ENCODE measurements around the gene RIN3.
"Not testable (repeated sequence)": the region's sequence is repeated elsewhere in the genome, so short reads cannot be mapped to it uniquely, and the experiment has no call there.

RIN3 gene

GRCh38 chr14:92531106-92531873 is 17.7 kb downstream of the RIN3 start:
- TF ChIP-seq, protein P1, sequence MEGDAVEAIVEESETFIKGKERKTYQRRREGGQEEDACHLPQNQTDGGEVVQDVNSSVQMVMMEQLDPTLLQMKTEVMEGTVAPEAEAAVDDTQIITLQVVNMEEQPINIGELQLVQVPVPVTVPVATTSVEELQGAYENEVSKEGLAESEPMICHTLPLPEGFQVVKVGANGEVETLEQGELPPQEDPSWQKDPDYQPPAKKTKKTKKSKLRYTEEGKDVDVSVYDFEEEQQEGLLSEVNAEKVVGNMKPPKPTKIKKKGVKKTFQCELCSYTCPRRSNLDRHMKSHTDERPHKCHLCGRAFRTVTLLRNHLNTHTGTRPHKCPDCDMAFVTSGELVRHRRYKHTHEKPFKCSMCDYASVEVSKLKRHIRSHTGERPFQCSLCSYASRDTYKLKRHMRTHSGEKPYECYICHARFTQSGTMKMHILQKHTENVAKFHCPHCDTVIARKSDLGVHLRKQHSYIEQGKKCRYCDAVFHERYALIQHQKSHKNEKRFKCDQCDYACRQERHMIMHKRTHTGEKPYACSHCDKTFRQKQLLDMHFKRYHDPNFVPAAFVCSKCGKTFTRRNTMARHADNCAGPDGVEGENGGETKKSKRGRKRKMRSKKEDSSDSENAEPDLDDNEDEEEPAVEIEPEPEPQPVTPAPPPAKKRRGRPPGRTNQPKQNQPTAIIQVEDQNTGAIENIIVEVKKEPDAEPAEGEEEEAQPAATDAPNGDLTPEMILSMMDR (IDR thresholded peaks at IDR 0.05; ENCODE audit: low read depth, low read length) = no peak
- no peak for DNase-seq (ENCODE audit: low read depth, low spot score)
- H3K4me3 ChIP-seq (ENCODE audit: low read depth, low read length) = no peak overlapping the region
- in situ Hi-C loops (cut with HindIII; ENCODE audit: low sequenced_read_pairs) = no loop called here

- in situ Hi-C loops (cut with HindIII; ENCODE audit: low sequenced_read_pairs) = no loop called here
- no peak overlapping the region for H3K4me3 ChIP-seq (ENCODE audit: low read depth, low read length)
- no peak for DNase-seq (ENCODE audit: low read depth, low spot score)
- TF ChIP-seq, protein P1 (IDR thresholded peaks at IDR 0.05; ENCODE audit: low read depth, low read length) = no peak
These were observed 19.0 kb downstream of the RIN3 start for GRCh38 chr14:92532490-92533163.

DNA sequence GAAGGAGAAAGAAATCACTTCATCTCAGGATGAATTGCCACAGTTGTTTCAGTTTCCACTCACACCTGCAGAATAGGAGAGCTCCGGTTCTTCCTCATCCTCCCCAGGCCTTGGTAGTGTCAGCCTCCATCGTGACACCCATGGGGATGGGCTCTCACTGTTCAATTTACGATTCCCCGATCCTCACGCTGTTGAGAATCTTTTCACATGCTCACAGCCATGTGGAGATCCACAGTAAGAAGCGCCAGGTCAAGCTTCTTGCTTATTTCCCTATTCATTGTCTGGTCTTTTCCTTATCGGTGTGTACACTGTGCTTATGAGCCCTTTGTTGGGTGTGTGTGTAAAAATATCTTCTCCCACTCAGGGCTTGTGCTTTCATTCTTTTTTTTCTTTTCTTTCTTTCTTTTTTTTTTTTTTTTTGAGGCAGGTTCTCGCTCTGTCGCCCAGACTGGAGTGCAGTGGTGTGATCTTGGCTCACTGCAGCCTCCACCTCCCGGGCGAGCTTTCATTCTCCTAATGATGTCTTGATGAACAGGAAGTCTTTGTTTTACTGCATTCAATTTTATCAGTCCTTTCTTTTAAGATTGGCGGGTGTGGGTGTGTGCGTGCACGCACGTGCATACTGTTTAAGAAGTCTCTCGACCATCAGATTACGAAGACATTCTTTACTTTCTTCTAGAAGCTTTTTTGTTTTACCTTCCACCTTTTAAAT is 21.5 kb downstream of the RIN3 start:
- in situ Hi-C loops (cut with HindIII; ENCODE audit: low sequenced_read_pairs) = no loop called here
- H3K4me3 ChIP-seq (ENCODE audit: low read depth, low read length) = no peak overlapping the region
- DNase-seq (ENCODE audit: low read depth, low spot score) = no peak
- TF ChIP-seq, protein P1 (IDR thresholded peaks at IDR 0.05; ENCODE audit: low read depth, low read length) = no peak

- in situ Hi-C loops (cut with HindIII; ENCODE audit: low sequenced_read_pairs); H3K4me3 ChIP-seq (ENCODE audit: low read depth, low read length): not testable (repeated sequence)
- peak; percentile 60 for DNase-seq (ENCODE audit: low read depth, low spot score)
These were observed 22.6 kb downstream of the RIN3 start for GRCh38 chr14:92536231-92536630.

DNA sequence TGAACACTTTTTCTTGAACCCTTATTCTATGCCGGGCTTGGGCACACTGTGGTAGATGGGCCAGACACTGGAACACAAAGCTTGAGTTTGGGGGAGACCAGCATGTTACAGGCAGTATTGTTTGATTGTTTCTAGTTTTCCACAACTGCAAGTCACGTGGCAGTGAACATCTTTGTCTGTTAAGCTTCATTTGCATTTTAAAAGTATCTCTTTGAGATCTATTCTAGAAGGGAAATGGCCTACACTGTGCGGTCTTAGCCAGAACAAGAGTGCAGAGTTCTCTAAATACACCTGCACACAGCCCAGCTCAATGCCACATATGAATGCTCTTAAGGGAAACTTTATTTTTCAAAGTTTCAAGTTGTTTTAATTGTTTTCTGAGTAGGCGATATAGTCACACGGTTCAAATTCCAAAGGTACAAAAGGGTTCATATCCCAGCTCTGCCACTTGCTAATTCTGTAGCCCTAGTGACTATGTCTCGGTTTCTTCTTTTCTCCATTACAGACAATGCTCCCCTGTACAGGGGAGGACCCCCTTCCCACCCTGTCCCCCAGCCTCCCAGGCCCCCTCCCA is 24.9 kb downstream of the RIN3 start:
- in situ Hi-C loops (cut with HindIII; ENCODE audit: low sequenced_read_pairs) = no loop called here
- no peak overlapping the region for H3K4me3 ChIP-seq (ENCODE audit: low read depth, low read length)
- DNase-seq (ENCODE audit: low read depth, low spot score) = no peak
- TF ChIP-seq, protein P1 (IDR thresholded peaks at IDR 0.05; ENCODE audit: low read depth, low read length) = no peak

DNA sequence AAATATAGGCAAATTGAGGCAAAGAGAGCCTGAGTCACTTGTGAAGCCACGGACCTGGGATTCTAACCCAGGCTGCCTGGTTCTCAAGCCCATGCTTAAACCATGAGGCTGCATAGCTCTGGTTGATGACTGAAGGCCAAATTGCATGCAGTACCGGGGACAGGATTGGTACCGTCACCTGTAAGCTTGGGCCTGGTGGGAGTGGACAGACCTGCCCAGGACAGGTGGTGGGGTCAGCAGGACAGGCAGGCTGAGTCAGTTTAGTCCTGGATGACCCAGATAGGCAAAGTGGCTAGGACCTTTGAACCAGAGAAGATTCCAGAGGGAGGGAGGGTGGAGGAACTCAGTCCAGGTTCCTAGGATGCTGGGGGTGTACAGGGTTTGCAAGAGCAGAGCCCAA is 25.8 kb downstream of the RIN3 start:
- in situ Hi-C loops (cut with HindIII; ENCODE audit: low sequenced_read_pairs) = no loop called here
- DNase-seq (ENCODE audit: low read depth, low spot score) = no peak
- TF ChIP-seq, protein P1 (IDR thresholded peaks at IDR 0.05; ENCODE audit: low read depth, low read length) = no peak
- H3K4me3 ChIP-seq (ENCODE audit: low read depth, low read length) = no peak overlapping the region
